BJ (cell line): ENCODE measurements around the gene TRMO. TPM values are rescaled to one million over a fixed set of nuclear protein-coding genes. Genes with fewer than 3 reads are reported as not detected.
"Not testable (repeated sequence)": the region's sequence is repeated elsewhere in the genome, so short reads cannot be mapped to it uniquely, and the experiment has no call there.

ENCODE experiments used
- CTCF ChIA-PET: fragments of 350-600 bp; formaldehyde crosslinking; extraction: SDS; loops from one replicate; lab custom pipeline; 2021; ENCODE audit warnings: antibody characterized with exemption, inconsistent platforms; lab: Yijun Ruan, JAX
- POLR2A ChIA-PET: fragments of 300-600 bp; sonication (Branson Sonifier 250); formaldehyde crosslinking; extraction: SDS; loops from one replicate; lab custom pipeline; 2021; ENCODE audit warnings: antibody characterized with exemption; lab: Charles Lee
- DNase-seq: peaks from one replicate; pipeline ENCODE4 v3.0.0-alpha.2; 2011; ENCODE audit warnings: low read depth
- H3K27me3 ChIP-seq: 2 replicates; pipeline ENCODE4 v1.6.0; 2011; ENCODE audit warnings: low read length; ENCODE audit not compliant: control insufficient read depth, insufficient read depth
- H3K36me3 ChIP-seq: 2 replicates; pipeline ENCODE4 v1.5.1; 2011; ENCODE audit warnings: low read length; ENCODE audit not compliant: control insufficient read depth, insufficient read depth
- H3K4me3 ChIP-seq: 2 replicates; pipeline ENCODE4 v1.5.1; 2011; ENCODE audit warnings: low read depth, mild to moderate bottlenecking, control low read depth, low read length
- CTCF ChIP-seq: IDR thresholded peaks from 2 replicates; pipeline ENCODE4 v1.5.1; 2011; ENCODE audit warnings: low read depth, mild to moderate bottlenecking, control low read depth, inconsistent platforms, low read length, moderate library complexity; ENCODE audit not compliant: insufficient read depth
- polyA plus RNA-seq: library from polyadenylated mRNA; depleted of rRNA; stranded (reverse); fragments of >200 nt; gene quantifications from 2 replicates; pipeline ENCODE4 v1.2.3, GENCODE V29; 2011

The TRMO gene
- polyA plus RNA-seq, 1 experiment, result 11.2 TPM

DNA sequence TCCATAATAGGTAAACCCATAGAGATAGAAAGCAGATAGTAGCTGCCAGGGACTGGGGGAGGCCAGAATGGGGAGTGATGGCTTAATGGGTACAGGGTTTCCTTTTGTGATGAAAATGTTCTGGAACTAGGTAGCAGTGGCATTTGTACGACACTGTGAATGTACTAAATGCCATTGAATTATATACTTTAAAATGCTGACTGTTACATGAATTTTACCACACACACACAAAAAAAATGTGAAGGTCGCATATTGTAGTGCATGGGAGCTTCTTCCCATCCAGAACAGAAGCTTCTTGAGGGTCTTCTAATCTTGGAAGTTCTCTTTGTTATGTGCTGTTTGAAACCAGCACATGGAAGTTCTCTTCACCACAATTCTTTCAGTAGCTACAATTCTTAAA, 40.9 kb upstream of the TRMO start:
- DNase-seq, result no peak
- no peak for TF ChIP-seq CTCF
- CTCF ChIA-PET, result no interaction called here
- Histone ChIP-seq H3K4me3 (no peak overlapping the region), H3K36me3 (no peaks in the 10 kb centered on the region), H3K27me3 (peaks cover 12% of the 10 kb centered on the region)
- POLR2A ChIA-PET, result no interaction called here

DNA sequence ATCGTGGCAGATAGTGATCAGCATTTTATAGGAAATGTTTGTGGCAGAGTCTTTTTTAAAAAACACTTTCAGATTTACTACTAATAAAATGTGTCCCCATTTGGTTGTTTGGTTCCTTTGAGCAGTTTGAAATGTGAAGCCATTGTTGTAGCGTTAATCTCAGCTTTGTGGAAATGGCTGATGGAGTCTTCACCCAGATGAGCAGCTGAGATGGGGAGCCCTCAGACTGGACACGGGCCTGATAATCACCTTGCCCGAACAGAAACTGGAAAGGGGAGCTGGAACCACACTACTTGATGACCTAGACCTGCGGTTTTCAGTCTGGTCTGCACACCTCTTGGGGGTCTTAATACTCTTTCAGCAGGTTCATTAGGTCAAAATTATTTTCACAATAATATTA, 40.3 kb upstream of the TRMO start:
- TF ChIP-seq CTCF, result no peak
- H3K27me3 ChIP-seq, result peaks cover 12% of the 10 kb centered on the region
- no peaks in the 10 kb centered on the region for H3K36me3 ChIP-seq
- POLR2A ChIA-PET, result no interaction called here
- H3K4me3 ChIP-seq, result no peak overlapping the region
- CTCF ChIA-PET, result interaction anchor here (0.9 kb wide), 1 partner anchor 38 kb away, joined by 4 read pairs; no protein-coding TSS in a partner anchor
- no peak for DNase-seq

DNA sequence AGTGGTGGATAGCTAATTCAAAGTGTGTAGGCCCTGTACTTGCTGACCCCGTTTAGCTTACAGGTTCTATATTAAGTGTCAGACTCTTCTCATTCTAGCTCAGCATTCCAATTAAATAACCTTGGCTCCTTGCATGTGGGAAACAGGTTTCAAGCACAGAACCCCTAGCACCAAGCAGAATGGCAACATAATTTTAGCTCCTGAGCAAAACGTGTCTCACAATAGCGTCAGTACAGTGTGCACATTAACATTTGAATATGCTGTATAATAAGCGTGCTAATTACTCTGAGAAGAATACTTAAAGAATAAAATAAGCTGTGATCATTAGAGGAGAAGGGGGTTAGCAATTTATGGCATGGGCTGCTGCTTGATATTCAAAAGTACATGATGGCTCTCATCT, 39.8 kb upstream of the TRMO start:
- no peaks in the 10 kb centered on the region for H3K36me3 ChIP-seq
- no peak for TF ChIP-seq CTCF
- DNase-seq, result no peak
- peaks cover 12% of the 10 kb centered on the region for H3K27me3 ChIP-seq
- CTCF ChIA-PET, result interaction anchor here (0.5 to 0.9 kb wide), 3 partner anchors 38 to 354 kb away, joined by 3 to 4 read pairs (median 3); no protein-coding TSS in a partner anchor
- POLR2A ChIA-PET, result no interaction called here
- no peak overlapping the region for H3K4me3 ChIP-seq

- H3K4me3 ChIP-seq, result no peak overlapping the region
- ChIA-PET POLR2A (no interaction called here), CTCF (interaction anchor here (0.8 kb wide), 1 partner anchor 113 kb away, joined by 3 read pairs; no protein-coding TSS in a partner anchor)
- H3K36me3 ChIP-seq, result no peaks in the 10 kb centered on the region
- TF ChIP-seq CTCF, result no peak
- no peak for DNase-seq
- peaks cover 10% of the 10 kb centered on the region for H3K27me3 ChIP-seq
These were observed 39.1 kb upstream of the TRMO start for GRCh38 chr9:97961361-97961760.

- H3K4me3 ChIP-seq, H3K36me3 ChIP-seq, DNase-seq, H3K27me3 ChIP-seq, POLR2A ChIA-PET: not testable (repeated sequence)
- CTCF ChIA-PET, result interaction anchor here (1.3 kb wide), 1 partner anchor 11 kb away, joined by 3 read pairs; no protein-coding TSS in a partner anchor
These were observed 38.5 kb upstream of the TRMO start for GRCh38 chr9:97960678-97961328.
